Stimulated activated naive CD4-positive, alpha-beta T cell (primary cell): ENCODE results near the gene ADAMTS16.

Source experiments
- DNase-seq, 6 experiments: peaks; one replicate each; lab custom pipeline; 2025; lab: John Stamatoyannopoulos, UW

The ADAMTS16 gene

GRCh38 chr5:5144441-5144840 lies 4.3 kb downstream of the ADAMTS16 start:
- DNase-seq = no peak

GRCh38 chr5:5145651-5146529 lies 5.8 kb downstream of the ADAMTS16 start:
- DNase-seq = no peak

- DNase-seq = no peak
These were observed 6.5 kb downstream of the ADAMTS16 start for GRCh38 chr5:5146530-5147160.

GRCh38 chr5:5149154-5149553 lies 9.0 kb downstream of the ADAMTS16 start:
- DNase-seq = no peak

GRCh38 chr5:5150667-5151066 lies 10.5 kb downstream of the ADAMTS16 start:
- DNase-seq = no peak

- no peak for DNase-seq
These were observed 14.6 kb downstream of the ADAMTS16 start for GRCh38 chr5:5154733-5155132.

GRCh38 chr5:5155617-5156016 lies 15.5 kb downstream of the ADAMTS16 start:
- DNase-seq = no peak

GRCh38 chr5:5156471-5157082 lies 16.4 kb downstream of the ADAMTS16 start:
- no peak for DNase-seq

- no peak for DNase-seq
These were observed 18.4 kb downstream of the ADAMTS16 start for GRCh38 chr5:5158472-5158895.

- DNase-seq = no peak
These were observed 19.4 kb downstream of the ADAMTS16 start for GRCh38 chr5:5159282-5160103.

- DNase-seq = no peak
These were observed 24.0 kb downstream of the ADAMTS16 start for GRCh38 chr5:5164163-5164562.

- no peak for DNase-seq
These were observed 25.4 kb downstream of the ADAMTS16 start for GRCh38 chr5:5165541-5166002.

GRCh38 chr5:5169466-5169865 lies 29.3 kb downstream of the ADAMTS16 start:
- no peak for DNase-seq

- no peak for DNase-seq
These were observed 38.0 kb downstream of the ADAMTS16 start for GRCh38 chr5:5178136-5178535.

- no peak for DNase-seq
These were observed 38.5 kb downstream of the ADAMTS16 start for GRCh38 chr5:5178580-5178979.

GRCh38 chr5:5179079-5179478 lies 38.9 kb downstream of the ADAMTS16 start:
- DNase-seq = no peak

GRCh38 chr5:5179597-5179996 lies 39.5 kb downstream of the ADAMTS16 start:
- no peak for DNase-seq

- no peak for DNase-seq
These were observed 41.7 kb downstream of the ADAMTS16 start for GRCh38 chr5:5181650-5182324.

- no peak for DNase-seq
These were observed 42.5 kb downstream of the ADAMTS16 start for GRCh38 chr5:5182508-5183188.

- no peak for DNase-seq
These were observed 43.1 kb downstream of the ADAMTS16 start for GRCh38 chr5:5183189-5183699.

GRCh38 chr5:5183933-5184332 lies 43.8 kb downstream of the ADAMTS16 start:
- DNase-seq = no peak
